Measurements from ENCODE around the gene NME4. TPM values are rescaled to one million over a fixed set of nuclear protein-coding genes. Genes with fewer than 3 reads are reported as not detected.
"Not testable (repeated sequence)": the region's sequence is repeated elsewhere in the genome, so short reads cannot be mapped to it uniquely, and the experiment has no call there.

NME4 gene
- total RNA-seq, 1 experiment from 2014 or later, result 82.9 TPM

GRCh38 chr16:376817-377418 lies 20.1 kb upstream of the NME4 start:
- H3K27ac ChIP-seq, result no peak overlapping the region
- no peaks in the 10 kb centered on the region for H3K9me3 ChIP-seq (replicated peaks)
- no peaks in the 10 kb centered on the region for H3K27me3 ChIP-seq (replicated peaks)
- H3K36me3 ChIP-seq, result peaks cover 65% of the 10 kb centered on the region
- peaks cover 8% of the 10 kb centered on the region for H3K4me1 ChIP-seq (replicated peaks)
- no peak overlapping the region for H3K4me3 ChIP-seq
- DNase-seq (ENCODE audit: low read depth in 1 of 2, low spot score in 2 of 2), result no peak

GRCh38 chr16:377419-377951 lies 19.5 kb upstream of the NME4 start:
- peaks cover 62% of the 10 kb centered on the region for H3K36me3 ChIP-seq
- DNase-seq (ENCODE audit: low read depth in 1 of 2, low spot score in 2 of 2), result no peak
- H3K9me3 ChIP-seq (replicated peaks), result no peaks in the 10 kb centered on the region
- H3K4me3 ChIP-seq, result no peak overlapping the region
- H3K4me1 ChIP-seq (replicated peaks), result peaks cover 13% of the 10 kb centered on the region
- H3K27ac ChIP-seq, result no peak overlapping the region
- no peaks in the 10 kb centered on the region for H3K27me3 ChIP-seq (replicated peaks)

GRCh38 chr16:378113-378820 lies 18.7 kb upstream of the NME4 start:
- H3K27me3 ChIP-seq (replicated peaks); H3K27ac ChIP-seq; DNase-seq (ENCODE audit: low read depth in 1 of 2, low spot score in 2 of 2); H3K4me3 ChIP-seq; H3K9me3 ChIP-seq (replicated peaks): not testable (repeated sequence)
- Histone ChIP-seq H3K4me1 (replicated peaks) (peaks cover 13% of the 10 kb centered on the region), H3K36me3 (peaks cover 57% of the 10 kb centered on the region)

- Histone ChIP-seq H3K9me3 (replicated peaks) (no peaks in the 10 kb centered on the region), H3K4me1 (replicated peaks) (peaks cover 13% of the 10 kb centered on the region), H3K27me3 (replicated peaks) (no peaks in the 10 kb centered on the region), H3K4me3 (no peak overlapping the region), H3K36me3 (peaks cover 53% of the 10 kb centered on the region), H3K27ac (no peak overlapping the region)
- DNase-seq (ENCODE audit: low read depth in 1 of 2, low spot score in 2 of 2), result no peak
These were observed 18.2 kb upstream of the NME4 start for GRCh38 chr16:378821-379182.

GRCh38 chr16:379183-379960 lies 17.6 kb upstream of the NME4 start:
- peaks cover 13% of the 10 kb centered on the region for H3K4me1 ChIP-seq (replicated peaks)
- H3K4me3 ChIP-seq, result no peak overlapping the region
- no peaks in the 10 kb centered on the region for H3K9me3 ChIP-seq (replicated peaks)

GRCh38 chr16:379961-380761 lies 16.8 kb upstream of the NME4 start:
- no peak for DNase-seq (ENCODE audit: low read depth in 1 of 2, low spot score in 2 of 2)
- Histone ChIP-seq H3K4me3 (no peak overlapping the region; the same call in 1 of the 2 replicates), H3K4me1 (replicated peaks) (peaks cover 13% of the 10 kb centered on the region), H3K9me3 (replicated peaks) (no peaks in the 10 kb centered on the region), H3K27ac (no peak overlapping the region), H3K27me3 (replicated peaks) (no peaks in the 10 kb centered on the region), H3K36me3 (peaks cover 40% of the 10 kb centered on the region)

More at GRCh38 chr16:379183-379960, 17.6 kb upstream of the NME4 start:
- Histone ChIP-seq H3K27ac (no peak overlapping the region), H3K36me3 (peaks cover 48% of the 10 kb centered on the region), H3K27me3 (replicated peaks) (no peaks in the 10 kb centered on the region)
- no peak for DNase-seq (ENCODE audit: low read depth in 1 of 2, low spot score in 2 of 2)

GRCh38 chr16:380762-381011 lies 16.3 kb upstream of the NME4 start:
- H3K4me1 ChIP-seq (replicated peaks), result peaks cover 13% of the 10 kb centered on the region
- no peaks in the 10 kb centered on the region for H3K9me3 ChIP-seq (replicated peaks)
- no peak for DNase-seq (ENCODE audit: low read depth in 1 of 2, low spot score in 2 of 2)
- peaks cover 39% of the 10 kb centered on the region for H3K36me3 ChIP-seq
- peak overlapping the region; percentile 66 for H3K4me3 ChIP-seq
- no peak overlapping the region for H3K27ac ChIP-seq
- no peaks in the 10 kb centered on the region for H3K27me3 ChIP-seq (replicated peaks)

GRCh38 chr16:381012-381788 lies 15.8 kb upstream of the NME4 start:
- DNase-seq (ENCODE audit: low read depth in 1 of 2, low spot score in 2 of 2), result no peak
- H3K9me3 ChIP-seq (replicated peaks), result no peaks in the 10 kb centered on the region
- H3K4me1 ChIP-seq (replicated peaks), result peaks cover 13% of the 10 kb centered on the region
- H3K27me3 ChIP-seq (replicated peaks), result no peaks in the 10 kb centered on the region
- H3K36me3 ChIP-seq, result peaks cover 34% of the 10 kb centered on the region
- 0 out of 2 replicates have a peak overlapping the region, but pooled peaks have one; percentile 18 for H3K27ac ChIP-seq
- peak overlapping the region; percentile 66 for H3K4me3 ChIP-seq

- peak within 1 kb of the TSS; percentile 66 for H3K4me3 ChIP-seq
- H3K27ac ChIP-seq, result 0 out of 2 replicates have a peak within 1 kb of the TSS, but pooled peaks have one; percentile 18
- peaks cover 13% of the 10 kb centered on the region for H3K4me1 ChIP-seq (replicated peaks)
- DNase-seq (ENCODE audit: low read depth in 1 of 2, low spot score in 2 of 2), result no peak
- H3K27me3 ChIP-seq (replicated peaks), result no peaks in the 10 kb centered on the region
- H3K9me3 ChIP-seq (replicated peaks), result no peaks in the 10 kb centered on the region
- H3K36me3 ChIP-seq, result peaks cover 25% of the 10 kb centered on the region
These were observed 14.9 kb upstream of the NME4 start, which contains the start of gene PGAP6 for GRCh38 chr16:381789-382717. TSS of gene PGAP6 (minus strand) at chr16:381978. CDS start at chr16:381821, 157 bp downstream.

GRCh38 chr16:383326-384051 lies 13.5 kb upstream of the NME4 start:
- H3K4me3 ChIP-seq, result no peak overlapping the region
- H3K36me3 ChIP-seq, result peaks cover 18% of the 10 kb centered on the region
- H3K4me1 ChIP-seq (replicated peaks), result peaks cover 13% of the 10 kb centered on the region
- H3K9me3 ChIP-seq (replicated peaks), result no peaks in the 10 kb centered on the region
- H3K27me3 ChIP-seq (replicated peaks), result no peaks in the 10 kb centered on the region
- H3K27ac ChIP-seq, result no peak overlapping the region
- no peak for DNase-seq (ENCODE audit: low read depth in 1 of 2, low spot score in 2 of 2)

- H3K27ac ChIP-seq, result no peak overlapping the region
- peaks cover 3% of the 10 kb centered on the region; the same call in 1 of the 2 replicates for H3K36me3 ChIP-seq
- no peaks in the 10 kb centered on the region for H3K9me3 ChIP-seq (replicated peaks)
- no peaks in the 10 kb centered on the region for H3K27me3 ChIP-seq (replicated peaks)
- peaks cover 5% of the 10 kb centered on the region for H3K4me1 ChIP-seq (replicated peaks)
- no peak overlapping the region for H3K4me3 ChIP-seq
- no peak for DNase-seq (ENCODE audit: low read depth in 1 of 2, low spot score in 2 of 2)
These were observed 10.3 kb upstream of the NME4 start for GRCh38 chr16:386641-387156.
